Ascending aorta (tissue), 2 donors: ENCODE results near the gene WDR93. TPM values are rescaled to one million over a fixed set of nuclear protein-coding genes. Genes with fewer than 3 reads are reported as not detected.

ENCODE experiments used
- DNase-seq, 2 donors: peaks; one replicate each; pipeline ENCODE4 v3.0.0-alpha.2; 2019; ENCODE audit warnings: low spot score in 2 of 2
- H3K27ac ChIP-seq, 2 donors: fragments of 200-600 bp; sonication (generic); one replicate each; pipeline ENCODE4 v1.5.1; 2016 to 2017; ENCODE audit warnings: mild to moderate bottlenecking in 1 of 2
- H3K27me3 ChIP-seq: fragments of 200-600 bp; sonication (generic); one replicate; pipeline ENCODE4 v1.5.1; 2017
- H3K36me3 ChIP-seq, 2 donors: fragments of 200-600 bp; sonication (generic); one replicate each; pipeline ENCODE4 v1.5.1; 2016
- H3K4me1 ChIP-seq, 2 donors: fragments of 200-600 bp; sonication (generic); one replicate each; pipeline ENCODE4 v1.5.1; 2016 to 2017; ENCODE audit warnings: mild to moderate bottlenecking in 1 of 2
- H3K4me3 ChIP-seq, 2 donors: fragments of 200-600 bp; sonication (generic); one replicate each; pipeline ENCODE4 v1.5.1; 2016 to 2017; ENCODE audit warnings: mild to moderate bottlenecking in 1 of 2
- H3K9me3 ChIP-seq, 2 donors: fragments of 200-600 bp; sonication (generic); one replicate each; pipeline ENCODE4 v1.5.1; 2016
- CTCF ChIP-seq, 3 experiments: fragments of 200-600 bp in 2 of 3; fragments of 450-650 bp in 1 of 3; sonication (generic) in 2 of 3; IDR thresholded peaks; one replicate each; pipeline ENCODE4 v1.5.1; 2016 to 2019; ENCODE audit warnings: antibody characterized with exemption in 3 of 3, mild to moderate bottlenecking in 1 of 3, moderate library complexity in 1 of 3
- intact Hi-C: fragments of 100-400 bp; cut with DNase I; formaldehyde crosslinking; loops from one replicate; pipeline ENCODE4 v1.15.1; 2023
- total RNA-seq: library from RNA; depleted of rRNA; stranded (reverse); fragments of >200 nt; gene quantifications from one replicate; pipeline ENCODE4 v1.1.0, GENCODE V29; 2016

WDR93 gene
- total RNA-seq, 1 donor from 2014 or later, result not detected

GRCh38 chr15:89760303-89761008, 69.8 kb downstream of the WDR93 start:
- Histone ChIP-seq H3K4me3 (no peak overlapping the region), H3K9me3 (no peaks in the 10 kb centered on the region), H3K27me3 (no peaks in the 10 kb centered on the region), H3K27ac (no peak overlapping the region), H3K4me1 (no peaks in the 10 kb centered on the region), H3K36me3 (no peaks in the 10 kb centered on the region)
- peak; percentile 90 to 93 (median 91) for TF ChIP-seq CTCF (IDR thresholded peaks at IDR 0.05)
- intact Hi-C loops, result loop anchor here (1.0 to 10.0 kb wide), 3 partner anchors 115 to 464 kb away; no protein-coding TSS in a partner anchor
- DNase-seq, result peak in 1 of 2 donors; percentile 86

- no peak for TF ChIP-seq CTCF (IDR thresholded peaks at IDR 0.05)
- no peaks in the 10 kb centered on the region for H3K4me1 ChIP-seq
- no peaks in the 10 kb centered on the region for H3K27me3 ChIP-seq
- intact Hi-C loops, result loop anchor here (5.0 to 10.0 kb wide), 2 partner anchors 326 to 464 kb away; no protein-coding TSS in a partner anchor
- no peaks in the 10 kb centered on the region for H3K9me3 ChIP-seq
- no peak for DNase-seq
- H3K27ac ChIP-seq, result no peak overlapping the region
- no peaks in the 10 kb centered on the region for H3K36me3 ChIP-seq
- no peak overlapping the region for H3K4me3 ChIP-seq
These were observed 70.6 kb downstream of the WDR93 start for GRCh38 chr15:89761009-89761831.

- no peaks in the 10 kb centered on the region for H3K9me3 ChIP-seq
- DNase-seq, result no peak
- H3K27ac ChIP-seq, result no peak overlapping the region
- H3K27me3 ChIP-seq, result no peaks in the 10 kb centered on the region
- H3K36me3 ChIP-seq, result no peaks in the 10 kb centered on the region
- no peak for TF ChIP-seq CTCF (IDR thresholded peaks at IDR 0.05)
- no peaks in the 10 kb centered on the region for H3K4me1 ChIP-seq
- intact Hi-C loops, result loop anchor here (5.0 to 10.0 kb wide), 2 partner anchors 325 to 463 kb away; no protein-coding TSS in a partner anchor
- H3K4me3 ChIP-seq, result no peak overlapping the region
These were observed 71.3 kb downstream of the WDR93 start for GRCh38 chr15:89761929-89762328.

GRCh38 chr15:89765694-89766093, 75.1 kb downstream of the WDR93 start:
- no peaks in the 10 kb centered on the region for H3K36me3 ChIP-seq
- no peaks in the 10 kb centered on the region for H3K9me3 ChIP-seq
- H3K27ac ChIP-seq, result no peak overlapping the region
- H3K4me1 ChIP-seq, result no peaks in the 10 kb centered on the region
- no peak for DNase-seq
- intact Hi-C loops, result loop anchor here (10.0 kb wide), 1 partner anchor 459 kb away; no protein-coding TSS in a partner anchor
- TF ChIP-seq CTCF (IDR thresholded peaks at IDR 0.05), result no peak
- no peaks in the 10 kb centered on the region for H3K27me3 ChIP-seq
- no peak overlapping the region for H3K4me3 ChIP-seq

- Histone ChIP-seq H3K36me3 (no peaks in the 10 kb centered on the region), H3K4me1 (no peaks in the 10 kb centered on the region), H3K4me3 (no peak overlapping the region), H3K9me3 (no peaks in the 10 kb centered on the region), H3K27me3 (no peaks in the 10 kb centered on the region), H3K27ac (no peak overlapping the region)
- TF ChIP-seq CTCF (IDR thresholded peaks at IDR 0.05), result no peak
- no peak for DNase-seq
- intact Hi-C loops, result loop anchor here (10.0 kb wide), 1 partner anchor 458 kb away; no protein-coding TSS in a partner anchor
These were observed 76.0 kb downstream of the WDR93 start for GRCh38 chr15:89766357-89767311.
